Endothelial cell of umbilical vein (primary cell): ENCODE measurements around the gene RAB3B. TPM values are rescaled to one million over a fixed set of nuclear protein-coding genes. Genes with fewer than 3 reads are reported as not detected.

Source experiments
- BruUV-seq: library from RNA; stranded (reverse); fragments of 400-500 nt; replicated peaks from 2 replicates; lab custom pipeline; 2021; lab: Mats Ljungman, UMichigan
- CTCF ChIA-PET: fragments of 300-600, 350-600 bp; sonication (Branson Sonifier 250); formaldehyde crosslinking; loops from one replicate; lab custom pipeline; 2021; ENCODE audit warnings: antibody characterized with exemption, inconsistent platforms; lab: Charles Lee
- POLR2A ChIA-PET: fragments of 300-600, 350-600 bp; sonication (Branson Sonifier 250); formaldehyde crosslinking; loops from one replicate; lab custom pipeline; 2021; ENCODE audit warnings: antibody characterized with exemption, inconsistent platforms; lab: Charles Lee
- DNase-seq: peaks from one replicate; pipeline ENCODE4 v3.0.0-alpha.2; 2011; ENCODE audit warnings: low read depth, low spot score
- FAIRE-seq: peaks from 2 replicates; lab custom pipeline; 2011; peaks lifted over from hg19 to GRCh38; lab: Jason Lieb, UNC
- H2AFZ ChIP-seq: 2 replicates; pipeline ENCODE4 v1.6.0; 2012; ENCODE audit warnings: low read depth, low read length, control low read depth, inconsistent platforms
- H3K27ac ChIP-seq: 2 replicates; pipeline ENCODE4 v1.5.1; 2011; ENCODE audit warnings: low read depth, mild to moderate bottlenecking, control low read depth, low read length, moderate library complexity; ENCODE audit not compliant: insufficient read depth
- H3K27me3 ChIP-seq, 2 experiments: 2 replicates each; pipeline versions ENCODE4 v1.6.0 to v1.6.1; 2011; ENCODE audit warnings: low read length in 2 of 2, mixed read lengths in 1 of 2; ENCODE audit not compliant: control insufficient read depth in 2 of 2, insufficient read depth in 2 of 2
- H3K36me3 ChIP-seq, 2 experiments: 2 replicates in 1 of 2; 3 replicates in 1 of 2; pipeline ENCODE4 v1.5.1; 2011; ENCODE audit warnings: low read length in 2 of 2, mild to moderate bottlenecking in 1 of 2, moderate library complexity in 1 of 2; ENCODE audit not compliant: control insufficient read depth in 2 of 2, insufficient read depth in 2 of 2; ENCODE audit errors: extremely low read depth in 1 of 2
- H3K4me1 ChIP-seq: 3 replicates; pipeline ENCODE4 v1.5.1; 2011; ENCODE audit warnings: mild to moderate bottlenecking, low read length; ENCODE audit not compliant: control insufficient read depth, insufficient read depth; ENCODE audit errors: extremely low read depth
- H3K4me2 ChIP-seq: 2 replicates; pipeline ENCODE4 v1.6.1; 2011; ENCODE audit warnings: low read length, control low read depth, mixed read lengths; ENCODE audit not compliant: insufficient read depth
- H3K4me3 ChIP-seq, 3 experiments: fragments of 200-600 bp in 1 of 3; sonication (generic), shearing (Covaris generic) in 1 of 3; replicated peaks in 1 of 3; 2 replicates each; pipeline ENCODE4 v1.5.1; 2011 to 2016; ENCODE audit warnings: control low read depth in 3 of 3, low read length in 3 of 3, mild to moderate bottlenecking in 2 of 3, inconsistent platforms in 1 of 3, low read depth in 1 of 3, moderate library complexity in 1 of 3; ENCODE audit not compliant: insufficient read depth in 1 of 3
- H3K79me2 ChIP-seq: 2 replicates; pipeline ENCODE4 v1.6.0; 2012; ENCODE audit warnings: low read length, inconsistent platforms; ENCODE audit not compliant: control insufficient read depth, insufficient read depth
- H3K9ac ChIP-seq: replicated peaks from 2 replicates; pipeline ENCODE3; 2011; ENCODE audit warnings: low read length, control low read depth; ENCODE audit not compliant: insufficient read depth; ENCODE audit errors: extremely low read depth
- H3K9me1 ChIP-seq: replicated peaks from 3 replicates; pipeline ENCODE4 v1.6.0; 2011; ENCODE audit warnings: mild to moderate bottlenecking, low read length; ENCODE audit not compliant: control insufficient read depth, insufficient read depth; ENCODE audit errors: extremely low read depth
- H3K9me3 ChIP-seq: replicated peaks from 2 replicates; pipeline ENCODE4 v1.5.1; 2012; ENCODE audit warnings: low read length, inconsistent platforms; ENCODE audit not compliant: control insufficient read depth, insufficient read depth
- H4K20me1 ChIP-seq: replicated peaks from 2 replicates; pipeline ENCODE3; 2011; ENCODE audit warnings: mild to moderate bottlenecking, low read length; ENCODE audit not compliant: control insufficient read depth, insufficient read depth; ENCODE audit errors: extremely low read depth
- EZH2 ChIP-seq: IDR thresholded peaks from 2 replicates; pipeline ENCODE4 v1.6.1; 2012; ENCODE audit warnings: borderline replicate concordance, low read depth, mild to moderate bottlenecking, moderate library complexity, low read length, inconsistent platforms; ENCODE audit not compliant: severe bottlenecking
- dilution Hi-C: fragments of 300-500 bp; cut with MboI; formaldehyde crosslinking; loops from one replicate; pipeline ENCODE4 v1.15.0; 2019; ENCODE audit warnings: low sequenced_read_pairs; ENCODE audit not compliant: extremely low pct_ligation_motif_present
- intact Hi-C: fragments of 100-400 bp; cut with micrococcal nuclease; formaldehyde crosslinking; loops from one replicate; pipeline ENCODE4 v1.10.0; 2022
- polyA plus RNA-seq, 4 experiments: library from polyadenylated mRNA; depleted of rRNA in 3 of 4; stranded (reverse) in 3 of 4; unstranded in 1 of 4; fragments of >200 nt; gene quantifications; 2 replicates each; pipeline versions ENCODE4 v1.2.1 to v1.2.3, GENCODE V29; 2011 to 2012; ENCODE audit warnings: missing spikeins in 1 of 4
- total RNA-seq: library from RNA; stranded (reverse); gene quantifications from 2 replicates; pipeline ENCODE4 v1.2.3, GENCODE V29; 2021
- TF ChIP-seq, protein P1 (sequence below): IDR thresholded peaks from 2 replicates; pipeline ENCODE4 v1.6.1; 2011; ENCODE audit not compliant: insufficient read depth, insufficient read length

Gene RAB3B
- total and polyA plus RNA-seq, 2 donors (not counting 3 experiments of a cell fraction or from before 2014, with no cell fraction given) = 4.1 to 10.4 TPM

DNA sequence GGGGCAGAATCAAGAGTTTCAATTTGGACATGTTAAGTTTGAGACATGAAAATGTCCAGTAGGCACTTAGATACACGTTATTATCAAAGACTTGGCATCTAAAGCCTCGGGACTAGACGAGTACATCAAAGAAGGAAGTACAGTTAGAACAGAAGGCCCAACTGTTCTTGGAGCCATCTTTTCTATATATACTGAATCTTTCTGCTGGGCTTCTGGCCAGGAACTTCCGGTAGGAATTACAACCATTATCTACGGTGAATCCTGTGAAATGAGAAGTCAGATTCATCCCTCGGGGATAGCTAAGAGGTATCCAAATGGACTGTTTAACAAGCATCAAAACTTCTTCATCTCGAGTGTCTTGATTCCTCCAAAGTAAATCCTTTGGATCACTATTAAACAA lies 77.6 kb downstream of the RAB3B start:
- intact Hi-C loops (no loop called here), dilution Hi-C loops (no loop called here)
- POLR2A ChIA-PET = no interaction called here
- TF ChIP-seq EZH2 = no peak
- H2AFZ ChIP-seq = no peak overlapping the region
- CTCF ChIA-PET = interaction anchor here (0.9 to 1.3 kb wide), 2 partner anchors 13 to 31 kb away, joined by 3 read pairs; no protein-coding TSS in a partner anchor
- no TSS peak for BruUV-seq
- FAIRE-seq (no peak), DNase-seq (no peak)
- no peaks in the 10 kb centered on the region for H3K36me3 ChIP-seq
- no peaks in the 10 kb centered on the region for H3K4me1 ChIP-seq
- no peak overlapping the region for H3K4me2 ChIP-seq
- H3K27me3 ChIP-seq = no peaks in the 10 kb centered on the region
- H3K9me1 ChIP-seq = no peaks in the 10 kb centered on the region
- no peak overlapping the region for H3K9ac ChIP-seq
- no peaks in the 10 kb centered on the region for H3K9me3 ChIP-seq
- no peaks in the 10 kb centered on the region for H3K79me2 ChIP-seq
- no peak overlapping the region for H3K27ac ChIP-seq
- H4K20me1 ChIP-seq = no peaks in the 10 kb centered on the region
- H3K4me3 ChIP-seq = no peak overlapping the region

DNA sequence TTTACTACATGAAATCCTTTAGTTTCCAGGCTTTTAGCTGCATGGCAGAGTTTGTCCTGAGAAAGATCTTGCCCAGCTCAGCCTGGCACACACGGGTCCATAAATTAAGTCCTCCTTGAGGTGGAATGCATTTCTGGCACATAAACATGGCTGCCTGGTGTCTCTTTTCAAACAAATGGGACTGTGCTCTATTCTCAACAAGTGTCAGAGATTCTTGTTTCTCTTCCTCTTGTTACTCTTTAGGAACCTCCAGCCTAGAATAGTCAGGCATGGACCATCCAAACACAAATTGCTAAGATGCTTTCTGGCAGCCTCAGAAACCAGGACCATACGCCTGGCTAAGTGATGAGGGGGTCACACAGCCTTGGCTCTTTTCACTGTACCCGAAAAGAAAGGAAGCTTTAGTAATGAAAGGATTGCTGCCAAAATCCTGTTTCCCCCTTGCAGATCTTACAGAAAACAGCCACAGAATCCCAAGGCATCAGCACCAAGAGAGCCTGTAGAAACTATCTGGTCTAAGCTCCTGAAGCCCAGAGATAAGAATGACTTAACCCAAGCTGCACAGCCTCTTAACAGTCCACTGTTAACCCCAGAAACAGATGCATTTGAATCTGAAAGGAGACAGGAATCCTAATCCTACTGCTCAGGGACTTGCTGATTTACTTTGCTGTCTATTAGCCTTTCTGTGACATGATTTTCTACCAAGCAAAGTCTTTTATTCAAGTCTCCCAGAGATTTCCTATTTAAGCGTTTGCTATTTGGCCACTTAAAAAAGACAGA lies 80.1 kb downstream of the RAB3B start:
- Histone ChIP-seq H3K9ac (no peak overlapping the region), H3K27ac (no peak overlapping the region), H3K4me1 (no peaks in the 10 kb centered on the region), H2AFZ (no peak overlapping the region), H3K36me3 (no peaks in the 10 kb centered on the region), H3K9me1 (no peaks in the 10 kb centered on the region), H3K27me3 (no peaks in the 10 kb centered on the region), H3K4me2 (no peak overlapping the region), H3K79me2 (no peaks in the 10 kb centered on the region), H4K20me1 (no peaks in the 10 kb centered on the region), H3K9me3 (no peaks in the 10 kb centered on the region), H3K4me3 (no peak overlapping the region)
- dilution Hi-C loops (no loop called here), intact Hi-C loops (no loop called here)
- CTCF ChIA-PET = no interaction called here
- DNase-seq (no peak), FAIRE-seq (no peak)
- BruUV-seq = no TSS peak
- TF ChIP-seq, protein P1, sequence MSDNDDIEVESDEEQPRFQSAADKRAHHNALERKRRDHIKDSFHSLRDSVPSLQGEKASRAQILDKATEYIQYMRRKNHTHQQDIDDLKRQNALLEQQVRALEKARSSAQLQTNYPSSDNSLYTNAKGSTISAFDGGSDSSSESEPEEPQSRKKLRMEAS = no peak
- TF ChIP-seq EZH2 = no peak
- POLR2A ChIA-PET = no interaction called here
